ENCODE data around the gene SLC4A7.

DNA sequence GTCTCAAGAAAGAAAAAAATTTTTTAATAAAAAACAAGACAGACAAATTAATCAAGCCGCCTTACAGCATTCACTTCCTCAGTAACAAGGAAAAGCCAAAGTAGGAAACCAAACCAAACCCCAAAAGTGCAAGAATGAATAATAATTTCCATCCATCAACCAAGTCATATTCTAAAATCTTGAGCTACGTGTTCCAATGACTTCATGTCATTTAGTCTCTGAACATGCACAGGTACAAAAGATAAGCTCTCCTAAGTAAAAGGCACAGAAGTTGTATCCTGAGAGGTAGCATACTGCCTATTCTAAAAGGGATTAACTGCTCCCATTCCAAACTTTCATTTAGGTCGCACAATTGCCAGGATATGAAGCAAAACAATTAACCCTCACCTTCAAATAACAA lies 29.7 kb downstream of the SLC4A7 start:
- TF ChIP-seq, protein P1, sequence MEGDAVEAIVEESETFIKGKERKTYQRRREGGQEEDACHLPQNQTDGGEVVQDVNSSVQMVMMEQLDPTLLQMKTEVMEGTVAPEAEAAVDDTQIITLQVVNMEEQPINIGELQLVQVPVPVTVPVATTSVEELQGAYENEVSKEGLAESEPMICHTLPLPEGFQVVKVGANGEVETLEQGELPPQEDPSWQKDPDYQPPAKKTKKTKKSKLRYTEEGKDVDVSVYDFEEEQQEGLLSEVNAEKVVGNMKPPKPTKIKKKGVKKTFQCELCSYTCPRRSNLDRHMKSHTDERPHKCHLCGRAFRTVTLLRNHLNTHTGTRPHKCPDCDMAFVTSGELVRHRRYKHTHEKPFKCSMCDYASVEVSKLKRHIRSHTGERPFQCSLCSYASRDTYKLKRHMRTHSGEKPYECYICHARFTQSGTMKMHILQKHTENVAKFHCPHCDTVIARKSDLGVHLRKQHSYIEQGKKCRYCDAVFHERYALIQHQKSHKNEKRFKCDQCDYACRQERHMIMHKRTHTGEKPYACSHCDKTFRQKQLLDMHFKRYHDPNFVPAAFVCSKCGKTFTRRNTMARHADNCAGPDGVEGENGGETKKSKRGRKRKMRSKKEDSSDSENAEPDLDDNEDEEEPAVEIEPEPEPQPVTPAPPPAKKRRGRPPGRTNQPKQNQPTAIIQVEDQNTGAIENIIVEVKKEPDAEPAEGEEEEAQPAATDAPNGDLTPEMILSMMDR (IDR thresholded peaks at IDR 0.05) = no peak
- TF ChIP-seq, protein P2, sequence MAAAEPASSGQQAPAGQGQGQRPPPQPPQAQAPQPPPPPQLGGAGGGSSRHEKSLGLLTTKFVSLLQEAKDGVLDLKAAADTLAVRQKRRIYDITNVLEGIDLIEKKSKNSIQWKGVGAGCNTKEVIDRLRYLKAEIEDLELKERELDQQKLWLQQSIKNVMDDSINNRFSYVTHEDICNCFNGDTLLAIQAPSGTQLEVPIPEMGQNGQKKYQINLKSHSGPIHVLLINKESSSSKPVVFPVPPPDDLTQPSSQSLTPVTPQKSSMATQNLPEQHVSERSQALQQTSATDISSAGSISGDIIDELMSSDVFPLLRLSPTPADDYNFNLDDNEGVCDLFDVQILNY (CRISPR knock-in tag; IDR thresholded peaks at IDR 0.05) = no peak
- TF ChIP-seq, protein P3, sequence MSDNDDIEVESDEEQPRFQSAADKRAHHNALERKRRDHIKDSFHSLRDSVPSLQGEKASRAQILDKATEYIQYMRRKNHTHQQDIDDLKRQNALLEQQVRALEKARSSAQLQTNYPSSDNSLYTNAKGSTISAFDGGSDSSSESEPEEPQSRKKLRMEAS (CRISPR knock-in tag; IDR thresholded peaks at IDR 0.05) = no peak
- TF ChIP-seq FOXJ3 (CRISPR knock-in tag; IDR thresholded peaks at IDR 0.05; ENCODE audit: borderline replicate concordance) (no peak), ELF4 (CRISPR knock-in tag; IDR thresholded peaks at IDR 0.05; ENCODE audit: low read depth) (no peak)

Data from WTC11 (cell line).